Left lung (tissue), 14 donors: ENCODE results near the gene HSPH1. TPM values are rescaled to one million over a fixed set of nuclear protein-coding genes. Genes with fewer than 3 reads are reported as not detected.

Experiments
- ATAC-seq: fragments of 200-7000 bp; cut with Tn5 transposase; one replicate; pipeline ENCODE4 v1.9.1; 2020; ENCODE audit warnings: moderate library complexity
- DNase-seq, 4 donors: peaks; one replicate each; pipeline ENCODE4 v3.0.0-alpha.2; 2013 to 2020
- H3K27ac ChIP-seq, 2 donors: fragments of 200-600 bp; sonication (generic) in 1 of 2; one replicate each; pipeline versions ENCODE4 v1.5.0 to v1.8.0; 2020 to 2021
- H3K27me3 ChIP-seq, 2 donors: fragments of 200-600 bp; sonication (generic) in 1 of 2; one replicate each; pipeline versions ENCODE4 v1.5.0 to v1.8.0; 2020 to 2021
- H3K36me3 ChIP-seq, 2 donors: fragments of 200-600 bp; sonication (generic) in 1 of 2; one replicate each; pipeline versions ENCODE4 v1.5.0 to v1.8.0; 2020 to 2021
- H3K4me1 ChIP-seq, 2 donors: fragments of 200-600 bp; one replicate each; pipeline ENCODE4 v1.8.0; 2021
- H3K4me3 ChIP-seq, 2 donors: fragments of 200-600 bp; sonication (generic) in 1 of 2; one replicate each; pipeline versions ENCODE4 v1.5.0 to v1.8.0; 2020 to 2021; ENCODE audit warnings: mild to moderate bottlenecking in 1 of 2
- H3K9me3 ChIP-seq, 2 donors: fragments of 200-600 bp; sonication (generic) in 1 of 2; one replicate each; pipeline versions ENCODE4 v1.5.0 to v1.8.0; 2020 to 2021
- intact Hi-C, 2 donors: fragments of 100-400 bp; cut with DNase I; formaldehyde crosslinking; loops; one replicate each; pipeline versions ENCODE4 v1.11.2 to v1.14.2; 2022
- long read RNA-seq, 12 donors: library from polyadenylated mRNA in 2 of 12; unstranded in 2 of 12; transcript quantifications; one replicate each; pipeline ENCODE4 v2.0.0 and lab custom pipeline, GENCODE V29; 2019 to 2026
- polyA plus RNA-seq, 6 donors: library from polyadenylated mRNA; unstranded; fragments of 120-200 nt; gene quantifications; one replicate each; pipeline ENCODE4 v1.2.1, GENCODE V29; 2013; ENCODE audit not compliant: insufficient read length in 6 of 6
- total RNA-seq, 2 donors: library from RNA; stranded (reverse); fragmentation: NEBNext Ultra II Directional; extraction: Animal tissue kit (Norgen Biotek cat#: 25700); gene quantifications; one replicate each; pipeline ENCODE4 v1.2.1, GENCODE V29; 2021
- TF ChIP-seq, protein P1 (sequence below), 2 donors: fragments of 200-600 bp; sonication (generic) in 1 of 2; IDR thresholded peaks; one replicate each; pipeline versions ENCODE4 v1.5.0 to v1.8.0; 2021; ENCODE audit warnings: antibody characterized with exemption in 2 of 2
- donor health status: DM: no; HTN: yes; CAD: no.
- donor health status: DM: no; HTN: no; CAD: no.

Gene HSPH1
- total RNA-seq (100 to 1,000 TPM in 1 of 2 donors, 10 to 100 TPM in 1; 92.7 to 122 TPM), polyA plus RNA-seq (100 to 1,000 TPM in 2 of 6 donors, 10 to 100 TPM in 4; 72.9 to 124 (median 92.5) TPM)
- long read RNA-seq, donor 1, full-length matches to known transcripts, result 7 of 7 reads
- long read RNA-seq, donor 1, partial matches to known transcripts, result 0 of 7 reads
- long read RNA-seq, donor 1, other reads (novel, unspliced or antisense), result 0 of 7 reads
- long read RNA-seq, donor 2, full-length matches to known transcripts, result 4 of 19 reads
- long read RNA-seq, donor 2, partial matches to known transcripts, result 15 of 19 reads
- long read RNA-seq, donor 2, other reads (novel, unspliced or antisense), result 0 of 19 reads
- long read RNA-seq, donor 3, full-length matches to known transcripts, result 7 of 7 reads
- long read RNA-seq, donor 3, partial matches to known transcripts, result 0 of 7 reads
- long read RNA-seq, donor 3, other reads (novel, unspliced or antisense), result 0 of 7 reads
- long read RNA-seq, donor 4, full-length matches to known transcripts, result 4 of 47 reads
- long read RNA-seq, donor 4, partial matches to known transcripts, result 42 of 47 reads
- long read RNA-seq, donor 4, other reads (novel, unspliced or antisense), result 1 of 47 reads
- long read RNA-seq, donor 5, full-length matches to known transcripts, result 3 of 8 reads
- long read RNA-seq, donor 5, partial matches to known transcripts, result 5 of 8 reads
- long read RNA-seq, donor 5, other reads (novel, unspliced or antisense), result 0 of 8 reads
- long read RNA-seq, donor 6, full-length matches to known transcripts, result 4 of 4 reads
- long read RNA-seq, donor 6, partial matches to known transcripts, result 0 of 4 reads
- long read RNA-seq, donor 6, other reads (novel, unspliced or antisense), result 0 of 4 reads
- long read RNA-seq, donor 7, full-length matches to known transcripts, result 4 of 4 reads
- long read RNA-seq, donor 7, partial matches to known transcripts, result 0 of 4 reads
- long read RNA-seq, donor 7, other reads (novel, unspliced or antisense), result 0 of 4 reads
- long read RNA-seq, donor 8, full-length matches to known transcripts, result 6 of 12 reads
- long read RNA-seq, donor 8, partial matches to known transcripts, result 6 of 12 reads
- long read RNA-seq, donor 8, other reads (novel, unspliced or antisense), result 0 of 12 reads
- long read RNA-seq, donor 9, full-length matches to known transcripts, result 1 of 1 reads
- long read RNA-seq, donor 9, partial matches to known transcripts, result 0 of 1 reads
- long read RNA-seq, donor 9, other reads (novel, unspliced or antisense), result 0 of 1 reads
- long read RNA-seq, donor 10, partial matches to known transcripts, result 18 of 18 reads
- long read RNA-seq, donor 10, other reads (novel, unspliced or antisense), result 0 of 18 reads
- long read RNA-seq, donor 11, full-length matches to known transcripts, result 10 of 21 reads
- long read RNA-seq, donor 11, partial matches to known transcripts, result 11 of 21 reads
- long read RNA-seq, donor 11, other reads (novel, unspliced or antisense), result 0 of 21 reads
- long read RNA-seq, donor 12, full-length matches to known transcripts, result 10 of 15 reads
- long read RNA-seq, donor 12, partial matches to known transcripts, result 5 of 15 reads
- long read RNA-seq, donor 12, other reads (novel, unspliced or antisense), result 0 of 15 reads

DNA sequence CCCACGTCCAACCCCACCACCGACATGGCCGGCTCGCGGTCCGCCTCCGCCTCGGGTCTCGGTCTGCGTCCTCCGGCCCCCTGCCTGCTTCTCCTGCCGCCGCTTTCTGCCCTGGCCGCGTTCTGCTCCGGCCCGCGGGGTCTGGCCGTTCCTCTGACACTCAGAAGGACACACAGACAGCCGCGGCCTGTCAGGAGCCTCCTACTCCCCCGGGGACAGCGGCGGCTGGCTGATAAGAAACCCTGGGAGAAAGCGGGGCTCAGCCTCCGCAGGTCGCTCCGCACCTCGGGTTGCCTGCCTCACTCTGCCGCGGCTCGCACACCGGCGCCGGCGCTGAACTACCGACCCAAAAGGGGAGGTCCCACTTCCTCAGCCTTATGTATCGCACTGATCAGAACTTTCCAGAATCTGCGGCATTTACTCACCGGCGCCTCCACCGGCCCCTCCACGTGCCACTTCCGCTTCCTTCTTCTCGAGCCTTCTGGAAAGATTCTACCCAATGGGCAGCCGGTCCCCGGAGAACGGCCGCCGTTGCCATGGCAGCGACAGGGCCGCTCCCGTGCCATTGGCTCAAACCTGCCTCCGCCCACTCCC, at the start of gene HSPH1:
Gene HSPH1, minus strand, starts transcription at position 348 of the 594 bp plus-strand sequence. Its CDS starts 322 bp downstream, at position 26.
- H3K36me3 ChIP-seq, result peaks cover 0 to 16% of the 10 kb centered on the region in 2 donors
- intact Hi-C loops, result no loop called here
- ATAC-seq, result peak; percentile 91
- TF ChIP-seq, protein P1, sequence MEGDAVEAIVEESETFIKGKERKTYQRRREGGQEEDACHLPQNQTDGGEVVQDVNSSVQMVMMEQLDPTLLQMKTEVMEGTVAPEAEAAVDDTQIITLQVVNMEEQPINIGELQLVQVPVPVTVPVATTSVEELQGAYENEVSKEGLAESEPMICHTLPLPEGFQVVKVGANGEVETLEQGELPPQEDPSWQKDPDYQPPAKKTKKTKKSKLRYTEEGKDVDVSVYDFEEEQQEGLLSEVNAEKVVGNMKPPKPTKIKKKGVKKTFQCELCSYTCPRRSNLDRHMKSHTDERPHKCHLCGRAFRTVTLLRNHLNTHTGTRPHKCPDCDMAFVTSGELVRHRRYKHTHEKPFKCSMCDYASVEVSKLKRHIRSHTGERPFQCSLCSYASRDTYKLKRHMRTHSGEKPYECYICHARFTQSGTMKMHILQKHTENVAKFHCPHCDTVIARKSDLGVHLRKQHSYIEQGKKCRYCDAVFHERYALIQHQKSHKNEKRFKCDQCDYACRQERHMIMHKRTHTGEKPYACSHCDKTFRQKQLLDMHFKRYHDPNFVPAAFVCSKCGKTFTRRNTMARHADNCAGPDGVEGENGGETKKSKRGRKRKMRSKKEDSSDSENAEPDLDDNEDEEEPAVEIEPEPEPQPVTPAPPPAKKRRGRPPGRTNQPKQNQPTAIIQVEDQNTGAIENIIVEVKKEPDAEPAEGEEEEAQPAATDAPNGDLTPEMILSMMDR (IDR thresholded peaks at IDR 0.05), result no peak
- H3K27me3 ChIP-seq, result no peaks in the 10 kb centered on the region
- peak in 3 of 4 donors; percentile 97 to 99 (median 98) for DNase-seq
- H3K4me3 ChIP-seq, result peak within 1 kb of the TSS; percentile 75 to 98
- H3K4me1 ChIP-seq, result peaks cover 17 to 31% of the 10 kb centered on the region in 2 donors
- H3K27ac ChIP-seq, result peak within 1 kb of the TSS; percentile 91 to 100
- no peaks in the 10 kb centered on the region for H3K9me3 ChIP-seq

DNA sequence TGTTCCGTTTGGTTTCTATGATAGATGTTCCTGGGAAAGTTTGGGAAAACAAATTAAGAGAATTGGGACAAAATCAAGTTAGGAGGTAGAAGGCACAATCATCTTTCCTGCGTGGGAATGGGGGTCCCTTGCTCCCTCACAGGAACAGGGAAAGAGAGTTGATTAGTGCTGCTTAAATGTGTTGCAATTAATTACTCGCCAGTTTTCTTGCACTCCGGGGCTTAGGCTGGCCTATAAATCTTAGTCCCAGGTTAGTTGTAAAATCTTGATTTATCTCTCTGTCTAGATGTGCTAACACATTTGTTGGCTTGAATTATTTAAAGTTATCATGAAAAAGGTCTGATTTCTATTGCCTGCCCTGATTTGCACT, 48.1 kb upstream of the HSPH1 start:
- TF ChIP-seq, protein P1 (IDR thresholded peaks at IDR 0.05), result no peak
- ATAC-seq (no peak), DNase-seq (no peak)
- Histone ChIP-seq H3K4me3 (no peak overlapping the region), H3K4me1 (peaks cover 3 to 21% of the 10 kb centered on the region in 2 donors), H3K27me3 (no peaks in the 10 kb centered on the region), H3K9me3 (no peaks in the 10 kb centered on the region), H3K36me3 (no peaks in the 10 kb centered on the region), H3K27ac (no peak overlapping the region)
- intact Hi-C loops, result no loop called here

DNA sequence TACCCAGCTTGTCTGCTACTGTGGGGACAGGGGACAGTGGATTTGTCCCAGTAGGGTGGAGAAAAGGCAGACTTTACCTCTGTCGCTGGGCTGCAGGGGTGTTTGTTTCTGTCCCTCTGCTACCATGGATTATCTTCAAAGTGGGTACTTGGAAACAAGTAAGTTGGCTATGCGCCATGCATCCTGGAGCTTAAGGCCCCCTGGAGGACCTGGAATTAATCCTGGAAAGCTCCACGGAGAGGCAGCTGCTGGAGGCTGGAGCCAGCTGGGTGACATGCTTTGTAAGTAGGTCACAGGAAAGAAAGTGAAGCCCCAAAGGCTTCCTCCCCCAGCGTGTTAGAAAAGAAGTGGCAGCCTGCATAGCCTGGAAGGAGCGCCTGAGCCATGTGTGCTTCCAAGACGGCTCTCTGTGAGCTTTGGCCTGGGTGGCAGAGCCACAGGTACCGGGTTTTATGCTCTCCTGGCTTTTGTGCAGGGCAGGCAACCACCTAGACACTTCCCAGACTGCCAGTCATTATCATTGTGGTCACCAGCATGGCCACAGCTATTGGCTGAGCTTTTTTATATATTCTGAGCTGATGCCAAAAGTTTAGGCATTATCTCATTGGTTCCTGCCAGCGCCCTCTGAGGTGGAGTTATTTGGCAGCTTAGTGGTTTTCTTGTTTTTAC, 47.6 kb upstream of the HSPH1 start:
- peaks cover 3 to 26% of the 10 kb centered on the region in 2 donors for H3K4me1 ChIP-seq
- no peaks in the 10 kb centered on the region for H3K9me3 ChIP-seq
- intact Hi-C loops, result no loop called here
- no peaks in the 10 kb centered on the region for H3K27me3 ChIP-seq
- ATAC-seq (peak; percentile 53), DNase-seq (peak in 2 of 4 donors; percentile 50 to 81)
- H3K27ac ChIP-seq, result no peak overlapping the region
- H3K4me3 ChIP-seq, result no peak overlapping the region
- TF ChIP-seq, protein P1 (IDR thresholded peaks at IDR 0.05), result no peak
- H3K36me3 ChIP-seq, result no peaks in the 10 kb centered on the region

DNA sequence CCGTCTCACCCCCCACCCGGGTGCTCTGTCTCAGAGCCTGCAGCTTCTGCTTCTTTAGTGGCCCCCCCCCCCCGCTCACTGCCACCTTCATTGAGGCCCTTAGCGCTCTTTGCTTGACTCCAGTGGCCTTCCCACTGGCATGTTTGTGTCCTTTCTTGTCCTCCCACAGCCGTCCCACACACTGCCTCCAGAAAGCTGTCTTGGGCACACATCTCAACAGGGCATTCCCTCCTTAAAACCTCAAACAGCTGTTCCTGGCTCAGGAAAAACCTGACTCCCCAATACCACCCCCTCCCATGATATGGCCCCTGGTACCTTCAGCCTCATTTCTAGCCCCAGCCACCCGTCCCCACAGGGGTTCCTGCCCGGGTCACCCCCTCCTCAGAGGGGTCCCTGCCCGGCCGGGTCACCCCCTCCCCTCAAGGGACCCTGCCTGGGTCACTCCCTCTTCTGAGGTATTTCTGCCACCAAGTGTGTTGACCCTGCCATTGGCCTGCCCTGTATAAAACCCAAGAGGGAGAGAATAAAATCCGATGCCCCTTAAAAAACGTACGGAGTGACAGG, 46.9 kb upstream of the HSPH1 start:
- no peak overlapping the region for H3K4me3 ChIP-seq
- H3K4me1 ChIP-seq, result peaks cover 3 to 26% of the 10 kb centered on the region in 2 donors
- no peak for DNase-seq
- TF ChIP-seq, protein P1 (IDR thresholded peaks at IDR 0.05), result no peak
- H3K27me3 ChIP-seq, result no peaks in the 10 kb centered on the region
- H3K36me3 ChIP-seq, result no peaks in the 10 kb centered on the region
- H3K9me3 ChIP-seq, result no peaks in the 10 kb centered on the region
- intact Hi-C loops, result no loop called here
- no peak for ATAC-seq
- H3K27ac ChIP-seq, result no peak overlapping the region
